H1 (cell line): ENCODE data around the gene KCNQ1. TPM values are rescaled to one million over a fixed set of nuclear protein-coding genes. Genes with fewer than 3 reads are reported as not detected.

Experiments
- CTCF ChIA-PET: fragments of 300-600 bp; sonication (Branson Sonifier 250); formaldehyde crosslinking; loops from one replicate; lab custom pipeline; 2021; ENCODE audit not compliant: partially characterized antibody; lab: Charles Lee
- POLR2A ChIA-PET: fragments of 300-600 bp; sonication (Branson Sonifier 250); formaldehyde crosslinking; loops from one replicate; lab custom pipeline; 2021; ENCODE audit warnings: inconsistent platforms; ENCODE audit not compliant: partially characterized antibody; lab: Charles Lee
- DNase-seq, 2 experiments: peaks; one replicate each; pipeline versions ENCODE4 v3.0.0 to v3.0.0-alpha.2; 2010 to 2022; ENCODE audit warnings: low spot score in 2 of 2, low read depth in 1 of 2, mixed read lengths in 1 of 2
- FAIRE-seq: peaks from 2 replicates; lab custom pipeline; 2011; peaks lifted over from hg19 to GRCh38; lab: Jason Lieb, UNC
- H2AFZ ChIP-seq: 2 replicates; pipeline ENCODE4 v1.8.1; 2012; ENCODE audit warnings: low read length, inconsistent platforms
- H2AK5ac ChIP-seq: 2 replicates; pipeline ENCODE4 v1.6.1; 2013; ENCODE audit warnings: low read depth, low read length
- H2BK120ac ChIP-seq: replicated peaks from 2 replicates; pipeline ENCODE3; 2013; ENCODE audit warnings: low read depth, low read length, inconsistent platforms
- H2BK12ac ChIP-seq: 2 replicates; pipeline ENCODE4 v1.6.1; 2013; ENCODE audit warnings: low read depth, low read length
- H2BK15ac ChIP-seq: 2 replicates; pipeline ENCODE4 v1.6.1; 2013; ENCODE audit warnings: low read length
- H2BK20ac ChIP-seq: 2 replicates; pipeline ENCODE4 v1.6.1; 2013; ENCODE audit warnings: low read length
- H2BK5ac ChIP-seq: 2 replicates; pipeline ENCODE4 v1.6.1; 2013; ENCODE audit warnings: low read depth, low read length
- H3K14ac ChIP-seq: 2 replicates; pipeline ENCODE4 v1.6.1; 2013; ENCODE audit warnings: inconsistent platforms; ENCODE audit not compliant: insufficient read length
- H3K18ac ChIP-seq: 2 replicates; pipeline ENCODE4 v1.6.1; 2013; ENCODE audit warnings: low read length; ENCODE audit errors: extremely low read depth
- H3K23ac ChIP-seq: 2 replicates; pipeline ENCODE4 v1.6.1; 2013; ENCODE audit warnings: inconsistent platforms; ENCODE audit not compliant: insufficient read length
- H3K23me2 ChIP-seq: 2 replicates; pipeline ENCODE4 v1.6.1; 2013; ENCODE audit warnings: low read depth, low read length
- H3K27ac ChIP-seq: 2 replicates; pipeline ENCODE4 v1.6.1; 2011; ENCODE audit warnings: low read depth, low read length, inconsistent platforms
- H3K27me3 ChIP-seq, 4 experiments: replicated peaks in 1 of 4; 1 replicate in 1 of 4; 2 replicates in 3 of 4; pipeline versions ENCODE4 v1.6.1 to v1.8.1; 2011 to 2013; ENCODE audit warnings: low read length in 3 of 4, mild to moderate bottlenecking in 3 of 4, inconsistent platforms in 2 of 4, mixed read lengths in 2 of 4, moderate library complexity in 1 of 4; ENCODE audit not compliant: control insufficient read depth in 3 of 4, insufficient read depth in 3 of 4; ENCODE audit errors: extremely low read depth in 1 of 4
- H3K36me3 ChIP-seq, 4 experiments: 2 replicates each; pipeline versions ENCODE4 v1.6.1 to v1.8.1; 2011 to 2013; ENCODE audit warnings: mild to moderate bottlenecking in 4 of 4, low read length in 3 of 4, moderate library complexity in 2 of 4, control low read depth in 1 of 4, inconsistent platforms in 1 of 4; ENCODE audit not compliant: insufficient read depth in 4 of 4, control insufficient read depth in 2 of 4
- H3K4ac ChIP-seq: replicated peaks from 2 replicates; pipeline ENCODE3; 2013; ENCODE audit warnings: low read length, low read depth, mixed read lengths, inconsistent platforms; ENCODE audit not compliant: insufficient read length
- H3K4me1 ChIP-seq, 4 experiments: replicated peaks in 1 of 4; 1 replicate in 1 of 4; 2 replicates in 3 of 4; pipeline versions ENCODE4 v1.6.1 to v1.8.1; 2011 to 2013; ENCODE audit warnings: low read length in 3 of 4, inconsistent platforms in 2 of 4, mixed read lengths in 1 of 4; ENCODE audit not compliant: insufficient read depth in 4 of 4, control insufficient read depth in 3 of 4
- H3K4me2 ChIP-seq, 2 experiments: 2 replicates each; pipeline versions ENCODE4 v1.6.1 to v1.8.1; 2011 to 2013; ENCODE audit warnings: low read depth in 2 of 2, low read length in 2 of 2, control low read depth in 1 of 2, inconsistent platforms in 1 of 2, mild to moderate bottlenecking in 1 of 2; ENCODE audit not compliant: insufficient read depth in 1 of 2
- H3K4me3 ChIP-seq, 4 experiments: fragments of 200-600, 300-600 bp in 1 of 4; sonication (generic), shearing (Covaris generic), sonication (Bioruptor Twin) in 1 of 4; 2 replicates each; pipeline versions ENCODE4 v1.5.1 to v1.8.1; 2011 to 2016; ENCODE audit warnings: low read length in 4 of 4, low read depth in 3 of 4, control low read depth in 2 of 4, inconsistent platforms in 2 of 4, mild to moderate bottlenecking in 2 of 4, mixed read lengths in 1 of 4, moderate library complexity in 1 of 4; ENCODE audit not compliant: insufficient read depth in 2 of 4; ENCODE audit errors: extremely low read depth in 1 of 4
- H3K56ac ChIP-seq: replicated peaks from 2 replicates; pipeline ENCODE3; 2013; ENCODE audit warnings: low read depth, mild to moderate bottlenecking, mixed read lengths, low read length, inconsistent platforms; ENCODE audit not compliant: insufficient read length
- H3K79me1 ChIP-seq: 2 replicates; pipeline ENCODE4 v1.6.1; 2013; ENCODE audit warnings: low read depth, low read length, control low read depth
- H3K79me2 ChIP-seq, 2 experiments: 2 replicates each; pipeline versions ENCODE4 v1.6.1 to v1.8.1; 2012 to 2013; ENCODE audit warnings: low read length in 2 of 2, mild to moderate bottlenecking in 2 of 2, inconsistent platforms in 1 of 2; ENCODE audit not compliant: insufficient read depth in 2 of 2, control insufficient read depth in 1 of 2
- H3K9ac ChIP-seq, 4 experiments: replicated peaks in 1 of 4; 1 replicate in 1 of 4; 2 replicates in 3 of 4; pipeline versions ENCODE4 v1.6.1 to v1.8.1; 2011 to 2013; ENCODE audit warnings: low read depth in 3 of 4, low read length in 3 of 4, control low read depth in 2 of 4, mild to moderate bottlenecking in 2 of 4, moderate library complexity in 2 of 4, inconsistent platforms in 1 of 4; ENCODE audit errors: extremely low read depth in 1 of 4
- H3K9me3 ChIP-seq, 2 experiments: 2 replicates each; pipeline versions ENCODE4 v1.6.1 to v1.8.1; 2012 to 2013; ENCODE audit warnings: mild to moderate bottlenecking in 2 of 2, moderate library complexity in 2 of 2, control low read depth in 1 of 2, inconsistent platforms in 1 of 2, low read depth in 1 of 2, low read length in 1 of 2, mixed read lengths in 1 of 2; ENCODE audit not compliant: insufficient read depth in 2 of 2
- H4K20me1 ChIP-seq, 2 experiments: replicated peaks in 1 of 2; 2 replicates each; pipeline versions ENCODE3 to v1.8.1; 2011 to 2013; ENCODE audit warnings: inconsistent platforms in 2 of 2, low read length in 2 of 2, mild to moderate bottlenecking in 1 of 2; ENCODE audit not compliant: insufficient read depth in 2 of 2, control insufficient read depth in 1 of 2
- H4K5ac ChIP-seq: 2 replicates; pipeline ENCODE4 v1.6.1; 2013; ENCODE audit warnings: low read length, low read depth, mixed read lengths, inconsistent platforms; ENCODE audit not compliant: insufficient read length
- H4K8ac ChIP-seq: 2 replicates; pipeline ENCODE4 v1.8.0; 2013; ENCODE audit warnings: mild to moderate bottlenecking, moderate library complexity, low read length, inconsistent platforms; ENCODE audit not compliant: insufficient read depth; ENCODE audit errors: extremely low read depth
- H4K91ac ChIP-seq: replicated peaks from 2 replicates; pipeline ENCODE3; 2013; ENCODE audit warnings: low read length, mixed read lengths, inconsistent platforms; ENCODE audit not compliant: insufficient read length
- ASH2L ChIP-seq: fragments of 200-600, 300-600 bp; sonication (generic); IDR thresholded peaks from one replicate; pipeline ENCODE4 v1.7.1; 2017; ENCODE audit warnings: low read length
- BCL11A ChIP-seq, 2 experiments: IDR thresholded peaks; one replicate each; pipeline ENCODE4 v1.6.1; 2011; ENCODE audit warnings: low read depth in 2 of 2, low read length in 2 of 2, mild to moderate bottlenecking in 2 of 2
- CHD1 ChIP-seq: IDR thresholded peaks from 2 replicates; pipeline ENCODE4 v1.6.1; 2012; ENCODE audit warnings: low read depth, low read length, improper control_type of control experiment
- CTCF ChIP-seq, 3 experiments: IDR thresholded peaks; 1 replicate in 2 of 3; 2 replicates in 1 of 3; pipeline versions ENCODE4 v1.5.1 to v1.6.1; 2011; ENCODE audit warnings: low read length in 3 of 3, mild to moderate bottlenecking in 3 of 3, inconsistent platforms in 2 of 3, low read depth in 1 of 3, moderate library complexity in 1 of 3; ENCODE audit not compliant: insufficient read depth in 1 of 3; ENCODE audit errors: control extremely low read depth in 1 of 3
- HDAC2 ChIP-seq, 2 experiments: fragments of 300-600 bp in 1 of 2; sonication (generic) in 1 of 2; IDR thresholded peaks; 2 replicates each; pipeline ENCODE4 v1.6.1; 2011 to 2012; ENCODE audit warnings: low read depth in 2 of 2, low read length in 2 of 2, mild to moderate bottlenecking in 2 of 2, moderate library complexity in 2 of 2, borderline replicate concordance in 1 of 2, inconsistent platforms in 1 of 2
- JUND ChIP-seq: IDR thresholded peaks from 2 replicates; pipeline ENCODE4 v1.6.1; 2011; ENCODE audit warnings: mild to moderate bottlenecking, improper control_type of control experiment, low read length
- POLR2A ChIP-seq, 2 experiments: IDR thresholded peaks; 1 replicate in 1 of 2; 2 replicates in 1 of 2; pipeline ENCODE4 v1.6.1; 2011; ENCODE audit warnings: low read depth in 2 of 2, low read length in 2 of 2, mild to moderate bottlenecking in 2 of 2; ENCODE audit errors: control extremely low read depth in 1 of 2
- POLR2AphosphoS5 ChIP-seq: IDR thresholded peaks from 2 replicates; pipeline ENCODE4 v1.6.1; 2011; ENCODE audit warnings: low read depth, low read length
- SP1 ChIP-seq: IDR thresholded peaks from 2 replicates; pipeline ENCODE4 v1.6.1; 2011; ENCODE audit warnings: low read depth, low read length
- SRF ChIP-seq: IDR thresholded peaks from 2 replicates; pipeline ENCODE4 v1.6.1; 2011; ENCODE audit warnings: mild to moderate bottlenecking, low read depth, low read length, moderate library complexity
- USF2 ChIP-seq: IDR thresholded peaks from 2 replicates; pipeline ENCODE4 v1.6.1; 2011; ENCODE audit warnings: low read length, improper control_type of control experiment
- WGBS, 2 experiments: shearing (Covaris generic) in 1 of 2; methylation state at CpG; one replicate each; pipeline versions ENCODE4 v1.1.6 to v1.1.7; 2013 to 2015; ENCODE audit warnings: low lambda C conversion rate in 2 of 2, mixed read lengths in 2 of 2, inconsistent platforms in 1 of 2, low coverage in 1 of 2, missing lambda C conversion rate in 1 of 2; ENCODE audit not compliant: insufficient replicate concordance in 2 of 2, insufficient coverage in 1 of 2, insufficient read length in 1 of 2; ENCODE audit errors: extremely low coverage in 1 of 2, missing lambda C conversion rate in 1 of 2; 5-methylcytosine and 5-hydroxymethylcytosine counted together
- polyA plus RNA-seq, 7 experiments: library from polyadenylated mRNA; depleted of rRNA in 3 of 7; stranded (reverse) in 5 of 7; unstranded in 2 of 7; fragments of >200 nt in 5 of 7; fragments of 200-250 nt in 2 of 7; gene quantifications; 1 replicate in 5 of 7; 2 replicates in 1 of 7; 4 replicates in 1 of 7; pipeline versions ENCODE4 v1.2.1 to v1.2.3, GENCODE V29; 2011 to 2013; ENCODE audit warnings: missing spikeins in 2 of 7, mixed read lengths in 2 of 7
- total RNA-seq: library from RNA; stranded (reverse); fragmentation: NEBNext Ultra II Directional; extraction: Animal tissue kit (Norgen Biotek cat#: 25700); gene quantifications from 2 replicates; pipeline ENCODE4 v1.2.1, GENCODE V29; 2021

KCNQ1 gene
- total and polyA plus RNA-seq, 2 of the 8 experiments (the other 6 are each of a cell fraction or from before 2014, with no cell fraction given) = 1.9 to 2.0 TPM

- Histone ChIP-seq H3K4me2 (no peak overlapping the region), H3K23me2 (no peaks in the 10 kb centered on the region), H4K20me1 (peaks cover 2 to 12% of the 10 kb centered on the region in 2 experiments), H3K56ac (no peak overlapping the region), H3K4ac (no peak overlapping the region), H3K14ac (no peak overlapping the region), H3K27me3 (peaks cover 0 to 16% (median 0%) of the 10 kb centered on the region in 4 experiments; a peak in 4 of 7 replicates), H2BK5ac (no peak overlapping the region), H4K5ac (no peak overlapping the region), H3K4me3 (no peak overlapping the region), H2BK20ac (no peak overlapping the region), H2BK12ac (no peak overlapping the region), H3K18ac (no peak overlapping the region), H3K9ac (no peak overlapping the region), H2BK15ac (no peak overlapping the region), H4K8ac (no peak overlapping the region), H2AFZ (no peak overlapping the region), H3K79me1 (no peaks in the 10 kb centered on the region), H3K9me3 (peaks cover 38 to 47% of the 10 kb centered on the region in 2 experiments), H3K23ac (no peak overlapping the region), H4K91ac (no peak overlapping the region), H2BK120ac (no peak overlapping the region), H3K4me1 (no peaks in the 10 kb centered on the region), H3K36me3 (no peaks in the 10 kb centered on the region), H2AK5ac (no peak overlapping the region), H3K79me2 (no peaks in the 10 kb centered on the region), H3K27ac (no peak overlapping the region)
- ChIA-PET CTCF (interaction anchor here (1.0 to 1.8 kb wide), 2 partner anchors 224 to 236 kb away, joined by 3 to 6 read pairs; no protein-coding TSS in a partner anchor), POLR2A (no interaction called here)
- no peak for DNase-seq
- 100% methylated on average over 2 of the region's 2 CpGs; no CpG with 5 or more reads in 1 of the 2 experiments for WGBS, 2 experiments
- FAIRE-seq = no peak
- TF ChIP-seq POLR2A (IDR thresholded peaks at IDR 0.05; ENCODE audit: control extremely low read depth in 1 of 2, low read depth in 2 of 2, low read length in 2 of 2) = no peak
- TF ChIP-seq CHD1 = no peak
- TF ChIP-seq POLR2AphosphoS5 = no peak
- TF ChIP-seq USF2 = no peak
- no peak for TF ChIP-seq SP1
- no peak for TF ChIP-seq BCL11A (IDR thresholded peaks at IDR 0.05; ENCODE audit: low read depth in 2 of 2, low read length in 2 of 2)
- TF ChIP-seq CTCF (IDR thresholded peaks at IDR 0.05; ENCODE audit: control extremely low read depth in 1 of 3, insufficient read depth in 1 of 3, low read depth in 1 of 3, low read length in 3 of 3) = no peak
- no peak for TF ChIP-seq ASH2L
- TF ChIP-seq SRF = no peak
- TF ChIP-seq HDAC2 (IDR thresholded peaks at IDR 0.05; ENCODE audit: borderline replicate concordance in 1 of 2, low read depth in 2 of 2, low read length in 2 of 2) = no peak
- TF ChIP-seq JUND = no peak
Measured at GRCh38 chr11:2663506-2663905, 218.7 kb downstream of the KCNQ1 start.
